A673 (cell line): Measurements from ENCODE around the gene KCNF1. TPM values are rescaled to one million over a fixed set of nuclear protein-coding genes. Genes with fewer than 3 reads are reported as not detected.

Source experiments
- BruUV-seq: library from RNA; stranded (reverse); fragments of 400-500 nt; replicated peaks from 2 replicates; lab custom pipeline; 2021; lab: Mats Ljungman, UMichigan
- CTCF ChIA-PET: fragments of 300-600 bp; sonication (Branson Sonifier 250); formaldehyde crosslinking; loops from one replicate; lab custom pipeline; 2022; ENCODE audit warnings: antibody characterized with exemption; lab: Charles Lee
- POLR2A ChIA-PET: fragments of 300-600 bp; sonication (Branson Sonifier 250); formaldehyde crosslinking; loops from one replicate; lab custom pipeline; 2022; ENCODE audit warnings: antibody characterized with exemption; ENCODE audit not compliant: low non-redundant PET; lab: Charles Lee
- DNase-seq: peaks from one replicate; pipeline ENCODE4 v3.0.0-alpha.2; 2015; ENCODE audit warnings: low spot score
- H3K27ac ChIP-seq: fragments of 200-600 bp; sonication (generic); 2 replicates; pipeline ENCODE4 v1.5.1; 2016; ENCODE audit warnings: mixed run types, low read depth, mild to moderate bottlenecking, mixed read lengths, antibody characterized with exemption, low read length; ENCODE audit not compliant: poor library complexity, severe bottlenecking
- H3K27me3 ChIP-seq: fragments of 200-600 bp; sonication (generic); replicated peaks from 2 replicates; pipeline ENCODE4 v1.6.1; 2017; ENCODE audit warnings: mixed run types, low read depth, mild to moderate bottlenecking, mixed read lengths, antibody characterized with exemption, low read length; ENCODE audit not compliant: insufficient read depth, poor library complexity
- H3K36me3 ChIP-seq: fragments of 200-600 bp; sonication (generic); 2 replicates; pipeline ENCODE4 v1.6.1; 2016; ENCODE audit warnings: mixed run types, mild to moderate bottlenecking, mixed read lengths, antibody characterized with exemption, low read length; ENCODE audit not compliant: insufficient read depth, poor library complexity, severe bottlenecking
- H3K4me1 ChIP-seq: fragments of 200-600 bp; sonication (generic); 2 replicates; pipeline ENCODE4 v1.6.1; 2017; ENCODE audit warnings: mixed run types, mild to moderate bottlenecking, mixed read lengths, antibody characterized with exemption, low read length; ENCODE audit not compliant: insufficient read depth, poor library complexity, severe bottlenecking
- H3K4me3 ChIP-seq: fragments of 200-600 bp; sonication (generic); 2 replicates; pipeline ENCODE4 v1.5.1; 2016; ENCODE audit warnings: low read depth, mixed run types, mild to moderate bottlenecking, mixed read lengths, low read length; ENCODE audit not compliant: poor library complexity, severe bottlenecking
- H3K9me3 ChIP-seq: fragments of 200-600 bp; sonication (generic); 2 replicates; pipeline ENCODE4 v1.6.1; 2016; ENCODE audit warnings: mixed run types, low read depth, mild to moderate bottlenecking, mixed read lengths, antibody characterized with exemption, low read length; ENCODE audit not compliant: poor library complexity, severe bottlenecking
- EZH2 ChIP-seq: fragments of 200-600 bp; sonication (generic); IDR thresholded peaks from 2 replicates; pipeline ENCODE4 v1.6.1; 2017; ENCODE audit warnings: borderline replicate concordance, low read depth, mild to moderate bottlenecking, mixed read lengths, antibody characterized with exemption, low read length; ENCODE audit not compliant: poor library complexity, severe bottlenecking
- intact Hi-C: fragments of 100-400 bp; cut with micrococcal nuclease; formaldehyde crosslinking; loops from one replicate; pipeline ENCODE4 v1.10.0; 2022; ENCODE audit not compliant: unreplicated experiment
- total RNA-seq: library from RNA; stranded (reverse); gene quantifications from 2 replicates; pipeline ENCODE4 v1.2.3, GENCODE V29; 2021
- TF ChIP-seq, protein P1 (sequence below): fragments of 300-800, 200-600 bp; sonication (generic); conservative IDR thresholded peaks from 2 replicates; pipeline ENCODE4 v1.5.1; 2017; ENCODE audit warnings: low read depth, mild to moderate bottlenecking, antibody characterized with exemption, low read length, moderate library complexity, mixed read lengths

The KCNF1 gene
- total RNA-seq, 1 experiment from 2014 or later = 0.32 TPM

DNA sequence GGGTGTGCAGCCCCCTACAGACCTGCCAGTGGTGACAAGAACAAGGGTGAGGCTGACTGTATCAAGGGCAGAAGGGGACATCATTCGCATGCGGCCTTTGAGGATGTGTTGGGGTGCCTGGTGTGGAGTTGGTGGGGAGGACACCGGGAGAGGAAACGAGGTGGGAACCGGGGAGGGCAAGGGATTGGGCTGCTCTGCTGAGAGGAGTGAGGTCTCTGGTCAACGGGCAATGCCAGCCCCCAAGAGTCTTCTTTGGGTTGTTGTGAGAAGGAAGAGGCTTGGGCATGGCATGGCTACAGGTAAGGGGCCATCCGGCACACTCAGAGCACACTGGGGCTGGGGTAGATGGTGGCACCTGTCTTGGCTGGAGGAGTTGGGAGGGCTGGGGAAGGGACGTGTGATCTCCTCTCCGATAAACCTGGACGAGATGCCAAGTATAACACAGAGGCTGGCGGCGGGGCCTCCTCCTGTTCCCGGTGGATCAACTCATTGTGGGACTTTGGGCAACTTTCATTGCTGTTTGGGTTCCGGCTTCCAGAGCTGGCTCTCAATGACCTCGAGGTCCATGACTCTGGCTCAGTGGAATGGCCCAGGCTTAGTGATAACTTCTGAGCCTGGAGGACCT, 37.0 kb downstream of the KCNF1 start:
- no peak overlapping the region for H3K27ac ChIP-seq
- no peaks in the 10 kb centered on the region for H3K36me3 ChIP-seq
- no peaks in the 10 kb centered on the region for H3K9me3 ChIP-seq
- peaks cover 10% of the 10 kb centered on the region for H3K4me1 ChIP-seq
- ChIA-PET CTCF (no interaction called here), POLR2A (no interaction called here)
- BruUV-seq = no TSS peak
- intact Hi-C loops = no loop called here
- H3K4me3 ChIP-seq = no peak overlapping the region
- TF ChIP-seq EZH2 = no peak
- TF ChIP-seq, protein P1, sequence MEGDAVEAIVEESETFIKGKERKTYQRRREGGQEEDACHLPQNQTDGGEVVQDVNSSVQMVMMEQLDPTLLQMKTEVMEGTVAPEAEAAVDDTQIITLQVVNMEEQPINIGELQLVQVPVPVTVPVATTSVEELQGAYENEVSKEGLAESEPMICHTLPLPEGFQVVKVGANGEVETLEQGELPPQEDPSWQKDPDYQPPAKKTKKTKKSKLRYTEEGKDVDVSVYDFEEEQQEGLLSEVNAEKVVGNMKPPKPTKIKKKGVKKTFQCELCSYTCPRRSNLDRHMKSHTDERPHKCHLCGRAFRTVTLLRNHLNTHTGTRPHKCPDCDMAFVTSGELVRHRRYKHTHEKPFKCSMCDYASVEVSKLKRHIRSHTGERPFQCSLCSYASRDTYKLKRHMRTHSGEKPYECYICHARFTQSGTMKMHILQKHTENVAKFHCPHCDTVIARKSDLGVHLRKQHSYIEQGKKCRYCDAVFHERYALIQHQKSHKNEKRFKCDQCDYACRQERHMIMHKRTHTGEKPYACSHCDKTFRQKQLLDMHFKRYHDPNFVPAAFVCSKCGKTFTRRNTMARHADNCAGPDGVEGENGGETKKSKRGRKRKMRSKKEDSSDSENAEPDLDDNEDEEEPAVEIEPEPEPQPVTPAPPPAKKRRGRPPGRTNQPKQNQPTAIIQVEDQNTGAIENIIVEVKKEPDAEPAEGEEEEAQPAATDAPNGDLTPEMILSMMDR = no peak
- no peak for DNase-seq
- no peaks in the 10 kb centered on the region for H3K27me3 ChIP-seq

DNA sequence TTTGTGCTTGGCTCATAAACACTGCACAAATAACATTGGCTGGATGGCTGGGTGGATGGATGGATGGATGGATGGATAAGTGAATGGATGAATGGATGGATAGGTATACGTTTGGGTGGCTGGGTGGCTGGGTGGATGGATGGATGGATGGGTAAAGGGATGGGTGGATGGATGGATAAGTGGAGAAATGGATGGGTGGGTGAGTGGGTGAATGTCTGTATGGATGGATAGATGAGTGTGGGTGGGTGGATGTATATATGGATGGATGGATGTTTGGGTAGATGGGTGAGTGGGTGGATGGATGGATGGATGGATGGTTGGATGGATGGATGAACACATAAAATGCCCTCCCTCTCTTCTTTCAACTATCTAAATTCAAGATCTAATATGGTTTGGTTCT, 38.1 kb downstream of the KCNF1 start:
- CTCF ChIA-PET = no interaction called here
- H3K4me1 ChIP-seq = peaks cover 10% of the 10 kb centered on the region
- no peaks in the 10 kb centered on the region for H3K36me3 ChIP-seq
- TF ChIP-seq, protein P1 = no peak
- no peak for TF ChIP-seq EZH2
- no peak for DNase-seq
- BruUV-seq = no TSS peak
- H3K9me3 ChIP-seq = no peaks in the 10 kb centered on the region
- POLR2A ChIA-PET = no interaction called here
- no peak overlapping the region for H3K27ac ChIP-seq
- no peaks in the 10 kb centered on the region for H3K27me3 ChIP-seq
- no peak overlapping the region for H3K4me3 ChIP-seq
- intact Hi-C loops = no loop called here

DNA sequence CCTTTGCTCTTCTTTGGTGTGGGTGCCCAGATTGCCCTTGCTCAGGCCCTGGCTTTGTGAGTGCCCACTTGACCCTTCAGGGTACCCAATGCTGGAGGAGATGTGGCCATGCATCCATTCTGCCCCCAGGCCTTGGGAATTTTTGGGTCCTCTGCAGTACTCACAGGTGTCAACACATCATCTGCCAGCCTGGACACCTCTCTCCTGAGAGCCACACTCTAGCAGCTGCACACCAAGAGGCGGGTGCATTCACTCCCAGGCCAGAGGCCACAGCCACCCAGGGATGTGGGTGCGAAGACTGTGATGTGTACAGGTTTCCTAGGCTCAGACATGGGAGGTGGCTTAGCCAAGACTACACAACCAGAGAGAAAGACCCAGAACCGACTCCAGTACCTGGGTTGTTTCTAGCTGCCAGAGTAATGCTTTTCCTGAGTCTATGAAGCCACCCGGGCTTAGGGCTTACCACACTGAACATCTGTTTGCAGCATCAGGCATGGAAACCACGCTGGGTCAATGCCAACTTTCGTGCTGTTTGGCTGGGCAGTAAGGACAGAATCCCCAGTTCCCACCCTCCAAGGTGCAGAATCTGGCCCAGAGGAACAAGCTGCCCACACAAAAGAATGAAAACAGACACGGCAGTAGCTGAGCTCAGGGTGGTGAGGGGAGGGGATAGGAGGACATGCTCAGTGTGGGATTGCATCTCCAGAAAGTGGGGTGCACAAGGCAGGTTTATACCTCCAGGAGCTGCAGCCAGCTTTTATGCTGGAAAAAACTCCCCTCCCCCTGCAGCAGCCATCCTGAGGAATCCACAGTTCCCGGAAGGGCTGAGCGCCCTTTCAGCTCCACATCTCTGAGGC, 40.1 kb downstream of the KCNF1 start:
- Histone ChIP-seq H3K27ac (no peak overlapping the region), H3K4me1 (peaks cover 9% of the 10 kb centered on the region), H3K4me3 (no peak overlapping the region), H3K27me3 (no peaks in the 10 kb centered on the region), H3K9me3 (no peaks in the 10 kb centered on the region), H3K36me3 (no peaks in the 10 kb centered on the region)
- ChIA-PET CTCF (no interaction called here), POLR2A (no interaction called here)
- no peak for DNase-seq
- TF ChIP-seq EZH2 = no peak
- TF ChIP-seq, protein P1 = no peak
- intact Hi-C loops = no loop called here
- BruUV-seq = no TSS peak
